ENCODE data around the gene SLC46A3.

The SLC46A3 gene

DNA sequence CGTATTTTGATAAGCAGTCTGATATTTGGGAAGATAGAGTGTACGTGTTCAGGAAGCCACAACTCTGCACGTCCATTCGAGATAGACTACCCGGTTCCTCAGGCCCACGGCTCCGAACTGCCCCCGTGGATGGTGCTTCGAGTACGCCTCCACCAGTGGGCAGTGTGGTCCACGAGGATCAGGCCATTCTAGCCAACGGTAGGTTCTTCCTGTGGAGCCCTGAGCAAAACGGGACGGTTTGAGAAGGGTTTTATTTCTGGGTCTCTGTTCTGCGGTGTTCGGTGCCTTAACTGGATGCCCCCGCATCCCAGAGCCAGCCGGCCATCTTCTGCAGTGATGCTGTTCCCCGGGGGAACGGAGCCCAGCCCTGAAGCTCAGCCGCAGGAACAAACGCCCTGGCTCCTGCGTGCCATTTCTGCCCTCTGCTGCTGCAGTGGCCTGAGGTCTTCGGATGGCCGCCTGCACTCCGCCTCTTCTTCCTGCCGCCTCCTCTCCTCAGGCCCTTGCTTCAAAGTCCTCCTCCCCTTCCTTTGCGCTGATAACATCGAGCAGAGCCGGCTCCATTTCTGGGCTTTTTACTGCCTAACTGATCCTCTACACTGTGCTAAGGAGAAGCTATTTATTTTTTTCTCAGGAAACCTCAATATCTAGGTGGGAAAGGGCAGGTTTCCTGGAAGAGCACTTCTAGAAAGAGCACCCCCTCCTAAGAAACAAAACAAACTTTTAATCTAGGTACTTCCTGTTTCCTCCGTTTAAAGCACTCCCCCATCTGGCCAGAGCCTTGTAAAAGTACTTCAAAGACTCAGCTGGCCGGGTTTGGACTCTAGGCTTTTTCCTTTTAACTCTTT, 36.2 kb upstream of the SLC46A3 start:
- peak overlapping the region; percentile 14; the same call in 1 of the 2 replicates for H3K4me2 ChIP-seq (ENCODE audit: low read length)

GRCh38 chr13:28753946-28754345, 35.2 kb upstream of the SLC46A3 start:
- Histone ChIP-seq H3K79me2 (ENCODE audit: low read length) (no peaks in the 10 kb centered on the region), H3K36me3 (replicated peaks; ENCODE audit: low read depth, low read length) (peaks cover 5% of the 10 kb centered on the region), H3K27ac (ENCODE audit: low read length) (no peak overlapping the region), H3K4me1 (ENCODE audit: low read length) (peaks cover 24% of the 10 kb centered on the region), H3K4me2 (ENCODE audit: low read length) (no peak overlapping the region), H3K9ac (ENCODE audit: low read length) (no peak overlapping the region), H3K4me3 (ENCODE audit: low read length) (no peak overlapping the region), H2AFZ (ENCODE audit: low read depth, low read length) (no peak overlapping the region; the same call in 1 of the 2 replicates), H3K9me3 (ENCODE audit: insufficient read depth, low read length) (peaks cover 9% of the 10 kb centered on the region; the same call in 1 of the 2 replicates), H3K27me3 (ENCODE audit: low read depth, low read length) (no peaks in the 10 kb centered on the region), H4K20me1 (ENCODE audit: insufficient read depth, low read length) (no peaks in the 10 kb centered on the region)
- TF ChIP-seq CTCF (IDR thresholded peaks at IDR 0.05; ENCODE audit: low read depth, low read length) (no peak), EZH2phosphoT487 (IDR thresholded peaks at IDR 0.05; ENCODE audit: low read depth) (no peak)

More for the DNA sequence above, 36.2 kb upstream of the SLC46A3 start:
- TF ChIP-seq EZH2phosphoT487 (IDR thresholded peaks at IDR 0.05; ENCODE audit: low read depth) (no peak), CTCF (IDR thresholded peaks at IDR 0.05; ENCODE audit: low read depth, low read length) (peak; percentile 50)
- H3K27me3 ChIP-seq (ENCODE audit: low read depth, low read length), result no peaks in the 10 kb centered on the region
- H3K4me3 ChIP-seq (ENCODE audit: low read length), result no peak overlapping the region
- peaks cover 3% of the 10 kb centered on the region for H3K36me3 ChIP-seq (replicated peaks; ENCODE audit: low read depth, low read length)
- no peaks in the 10 kb centered on the region for H4K20me1 ChIP-seq (ENCODE audit: insufficient read depth, low read length)
- peaks cover 24% of the 10 kb centered on the region for H3K4me1 ChIP-seq (ENCODE audit: low read length)
- no peak overlapping the region for H3K27ac ChIP-seq (ENCODE audit: low read length)
- no peak overlapping the region for H3K9ac ChIP-seq (ENCODE audit: low read length)
- H2AFZ ChIP-seq (ENCODE audit: low read depth, low read length), result peak overlapping the region; percentile 94
- H3K9me3 ChIP-seq (ENCODE audit: insufficient read depth, low read length), result peaks cover 10% of the 10 kb centered on the region; the same call in 1 of the 2 replicates
- H3K79me2 ChIP-seq (ENCODE audit: low read length), result no peaks in the 10 kb centered on the region

DNA sequence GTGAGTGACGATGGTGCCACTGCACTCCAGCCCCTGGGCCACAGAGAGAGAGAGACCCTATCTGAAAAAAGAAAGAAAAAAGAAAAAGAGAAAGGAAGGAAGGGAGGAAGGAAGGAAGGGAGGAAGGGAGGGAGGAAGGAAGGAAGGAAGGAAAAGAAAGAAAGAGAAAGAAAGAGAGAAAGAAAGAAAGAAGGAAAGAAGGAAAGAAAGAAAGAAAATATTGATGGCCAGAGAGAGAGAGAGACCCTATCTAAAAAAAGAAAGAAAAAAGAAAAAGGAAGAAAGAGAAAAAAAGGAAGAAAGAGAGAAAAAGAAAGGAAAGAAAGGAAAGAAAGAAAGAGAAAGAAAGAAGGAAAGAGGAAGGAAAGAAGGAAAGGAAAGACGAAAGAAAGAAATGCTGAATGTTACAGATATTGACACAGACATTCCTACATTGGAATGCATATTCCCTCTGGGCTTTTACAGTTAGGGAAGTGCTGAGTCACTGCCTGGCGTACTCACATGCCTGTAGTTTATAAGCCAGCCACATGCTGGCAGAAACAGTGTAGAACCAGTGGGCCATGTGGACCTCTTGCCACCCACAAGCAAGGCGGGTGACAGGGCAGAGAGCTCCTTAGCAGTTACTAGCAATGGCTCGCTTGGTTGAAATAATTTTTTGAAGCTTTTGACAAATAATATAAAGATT, 34.6 kb upstream of the SLC46A3 start:
- peak overlapping the region; percentile 38; the same call in 1 of the 2 replicates for H2AFZ ChIP-seq (ENCODE audit: low read depth, low read length)
- no peaks in the 10 kb centered on the region for H4K20me1 ChIP-seq (ENCODE audit: insufficient read depth, low read length)
- no peak overlapping the region for H3K9ac ChIP-seq (ENCODE audit: low read length)
- H3K27me3 ChIP-seq (ENCODE audit: low read depth, low read length), result no peaks in the 10 kb centered on the region
- peaks cover 5% of the 10 kb centered on the region for H3K36me3 ChIP-seq (replicated peaks; ENCODE audit: low read depth, low read length)
- H3K27ac ChIP-seq (ENCODE audit: low read length), result no peak overlapping the region
- peaks cover 26% of the 10 kb centered on the region for H3K4me1 ChIP-seq (ENCODE audit: low read length)
- TF ChIP-seq CTCF (IDR thresholded peaks at IDR 0.05; ENCODE audit: low read depth, low read length), result no peak
- TF ChIP-seq EZH2phosphoT487 (IDR thresholded peaks at IDR 0.05; ENCODE audit: low read depth), result no peak
- no peak overlapping the region for H3K4me3 ChIP-seq (ENCODE audit: low read length)
- H3K79me2 ChIP-seq (ENCODE audit: low read length), result no peaks in the 10 kb centered on the region
- H3K9me3 ChIP-seq (ENCODE audit: insufficient read depth, low read length), result peaks cover 7% of the 10 kb centered on the region; the same call in 1 of the 2 replicates
- no peak overlapping the region for H3K4me2 ChIP-seq (ENCODE audit: low read length)
